Mesendoderm (in vitro differentiated cells): ENCODE measurements around the gene GYG1.
A peak's percentile ranks its signal among the peaks of the same experiment; 100 is the strongest.

Source experiments
- DNase-seq: peaks from one replicate; pipeline ENCODE4 v3.0.0; 2013
- H2AK5ac ChIP-seq: 2 replicates; pipeline ENCODE4 v1.6.1; 2013; ENCODE audit warnings: low read length, inconsistent platforms
- H2BK120ac ChIP-seq: 2 replicates; pipeline ENCODE4 v1.6.1; 2013; ENCODE audit warnings: low read depth, mild to moderate bottlenecking, low read length, moderate library complexity, mixed read lengths
- H2BK15ac ChIP-seq: replicated peaks from 2 replicates; pipeline ENCODE4 v1.6.1; 2013; ENCODE audit warnings: low read depth, mild to moderate bottlenecking, moderate library complexity
- H2BK5ac ChIP-seq: 2 replicates; pipeline ENCODE4 v1.6.1; 2013; ENCODE audit warnings: low read length, inconsistent platforms
- H3K18ac ChIP-seq: 2 replicates; pipeline ENCODE4 v1.6.1; 2013; ENCODE audit warnings: mild to moderate bottlenecking, low read length, mixed read lengths
- H3K23ac ChIP-seq: one replicate; pipeline ENCODE4 v1.6.1; 2013; ENCODE audit warnings: low read length
- H3K27ac ChIP-seq: 2 replicates; pipeline ENCODE4 v1.5.1; 2013; ENCODE audit warnings: low read depth, mild to moderate bottlenecking, inconsistent platforms, low read length, moderate library complexity
- H3K27me3 ChIP-seq: 2 replicates; pipeline ENCODE4 v1.6.1; 2013; ENCODE audit warnings: low read length, control low read depth, mild to moderate bottlenecking, inconsistent platforms; ENCODE audit not compliant: insufficient read depth, poor library complexity
- H3K36me3 ChIP-seq: 2 replicates; pipeline ENCODE4 v1.6.1; 2013; ENCODE audit warnings: low read length, inconsistent platforms; ENCODE audit not compliant: control insufficient read depth, insufficient read depth
- H3K4ac ChIP-seq: one replicate; pipeline ENCODE4 v1.6.1; 2013; ENCODE audit warnings: low read depth, mild to moderate bottlenecking, low read length, moderate library complexity
- H3K4me1 ChIP-seq: 2 replicates; pipeline ENCODE4 v1.6.1; 2013; ENCODE audit warnings: low read depth, low read length, inconsistent platforms; ENCODE audit not compliant: control insufficient read depth
- H3K4me2 ChIP-seq: 2 replicates; pipeline ENCODE4 v1.6.1; 2013; ENCODE audit warnings: low read length
- H3K4me3 ChIP-seq: 2 replicates; pipeline ENCODE4 v1.5.1; 2013; ENCODE audit warnings: mild to moderate bottlenecking, low read length
- H3K56ac ChIP-seq: one replicate; pipeline ENCODE4 v1.6.1; 2013; ENCODE audit warnings: low read length
- H3K79me1 ChIP-seq: 2 replicates; pipeline ENCODE4 v1.6.1; 2013; ENCODE audit warnings: low read length, inconsistent platforms
- H3K79me2 ChIP-seq: 2 replicates; pipeline ENCODE4 v1.6.1; 2013; ENCODE audit warnings: mild to moderate bottlenecking, low read length; ENCODE audit not compliant: control insufficient read depth, insufficient read depth
- H3K9ac ChIP-seq: 2 replicates; pipeline ENCODE4 v1.6.1; 2013; ENCODE audit warnings: low read length, inconsistent platforms
- H4K5ac ChIP-seq: one replicate; pipeline ENCODE4 v1.6.1; 2013; ENCODE audit warnings: low read length
- H4K8ac ChIP-seq: one replicate; pipeline ENCODE4 v1.6.1; 2013; ENCODE audit warnings: low read depth, mild to moderate bottlenecking, control low read depth, low read length, moderate library complexity
- WGBS: extraction: QIAGEN DNeasy Blood & Tissue Kit; methylation state at CpG from one replicate; pipeline ENCODE4 v1.1.7; 2013; ENCODE audit warnings: low lambda C conversion rate, missing lambda C conversion rate; ENCODE audit not compliant: insufficient coverage; ENCODE audit errors: extremely low coverage; 5-methylcytosine and 5-hydroxymethylcytosine counted together

The GYG1 gene

DNA sequence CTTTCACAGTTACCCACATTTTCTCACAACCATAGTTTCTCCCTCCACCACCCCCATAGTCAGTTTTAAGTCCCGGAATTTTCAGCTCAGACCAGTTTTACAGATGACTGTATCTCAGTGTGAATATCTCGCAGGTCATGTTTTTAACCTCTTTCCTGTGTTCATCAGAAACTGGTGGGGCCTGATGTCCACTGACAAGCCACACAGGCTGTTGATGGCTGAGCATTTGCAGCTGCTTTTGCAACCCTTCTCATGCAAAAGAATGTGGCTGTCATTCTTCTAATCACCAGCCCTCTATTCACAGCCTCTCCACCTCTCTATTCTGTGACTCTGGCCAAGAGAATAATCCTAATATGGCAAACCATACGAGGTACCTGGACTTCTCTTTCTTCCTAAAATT is 8.5 kb downstream of the GYG1 start:
- Histone ChIP-seq H3K27ac (no peak overlapping the region), H3K27me3 (no peaks in the 10 kb centered on the region)

DNA sequence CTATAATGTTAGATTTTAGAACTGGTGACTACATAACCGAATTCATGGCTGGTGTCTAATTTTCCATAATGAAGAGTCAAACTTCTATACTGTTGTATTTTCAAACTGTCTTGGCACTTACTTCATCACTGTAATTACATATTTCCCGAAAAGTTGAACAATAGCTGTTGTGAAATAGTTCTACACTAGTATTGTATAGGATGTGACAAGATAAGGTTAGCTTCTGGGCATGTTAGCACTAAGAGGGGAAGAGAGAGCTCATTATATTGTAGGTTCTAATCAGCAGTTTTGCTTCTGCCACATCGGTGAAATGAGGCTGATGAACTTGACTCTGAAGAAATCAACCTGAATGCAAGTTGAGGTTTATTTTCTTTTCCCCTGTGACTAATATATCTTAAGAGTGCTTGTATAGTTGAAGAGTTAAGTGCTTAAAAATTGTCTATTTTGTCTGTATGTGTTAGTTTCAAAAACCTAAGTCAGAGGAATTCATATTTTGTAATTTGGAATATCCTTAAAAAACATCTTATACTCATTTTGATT is 8.9 kb downstream of the GYG1 start:
- Histone ChIP-seq H2BK120ac (no peak overlapping the region), H3K9ac (no peak overlapping the region), H3K4me1 (peaks cover 6% of the 10 kb centered on the region), H3K23ac (no peak overlapping the region), H3K27ac (no peak overlapping the region), H4K5ac (no peak overlapping the region), H3K79me1 (no peaks in the 10 kb centered on the region), H2BK5ac (no peak overlapping the region), H3K36me3 (no peaks in the 10 kb centered on the region), H4K8ac (no peak overlapping the region), H3K4me2 (no peak overlapping the region), H2BK15ac (no peak overlapping the region), H3K4me3 (no peak overlapping the region), H3K27me3 (no peaks in the 10 kb centered on the region), H3K18ac (no peak overlapping the region), H2AK5ac (no peak overlapping the region), H3K4ac (no peak overlapping the region), H3K56ac (no peak overlapping the region), H3K79me2 (no peaks in the 10 kb centered on the region)
- DNase-seq = no peak
- no CpG with 5 or more reads among the region's 3 CpGs for WGBS

More for the DNA sequence above, 8.5 kb downstream of the GYG1 start:
- no peak overlapping the region for H3K4me3 ChIP-seq
- DNase-seq = no peak
- H3K79me2 ChIP-seq = no peaks in the 10 kb centered on the region
- H3K23ac ChIP-seq = no peak overlapping the region
- H2AK5ac ChIP-seq = no peak overlapping the region
- H2BK5ac ChIP-seq = no peak overlapping the region
- no peak overlapping the region for H4K5ac ChIP-seq
- no peak overlapping the region for H3K56ac ChIP-seq
- no CpG with 5 or more reads among the region's 3 CpGs for WGBS
- H3K4ac ChIP-seq = no peak overlapping the region
- H4K8ac ChIP-seq = no peak overlapping the region
- H3K18ac ChIP-seq = no peak overlapping the region
- H3K79me1 ChIP-seq = no peaks in the 10 kb centered on the region
- H3K9ac ChIP-seq = no peak overlapping the region
- H3K4me1 ChIP-seq = peaks cover 6% of the 10 kb centered on the region
- H3K4me2 ChIP-seq = no peak overlapping the region
- no peak overlapping the region for H2BK15ac ChIP-seq
- no peaks in the 10 kb centered on the region for H3K36me3 ChIP-seq
- no peak overlapping the region for H2BK120ac ChIP-seq

DNA sequence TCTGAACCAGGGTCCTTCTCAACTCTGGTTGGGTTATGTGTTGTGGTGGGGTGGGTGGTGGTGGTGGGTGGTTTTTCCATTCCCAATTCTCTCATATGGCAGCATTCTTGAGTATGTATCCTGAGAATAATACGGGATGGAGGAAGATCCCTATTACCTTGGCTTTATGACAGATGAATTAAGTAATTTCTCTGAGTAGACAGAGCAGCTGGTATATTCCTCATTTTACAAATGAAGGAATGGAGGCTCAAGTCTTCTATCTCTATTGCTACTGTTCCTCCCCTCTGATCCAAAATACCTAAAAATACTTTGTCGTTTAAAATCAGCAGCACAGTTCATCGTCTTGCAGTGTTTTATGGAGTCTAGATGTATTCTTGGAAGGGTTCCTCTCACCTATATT is 10.4 kb downstream of the GYG1 start:
- Histone ChIP-seq H3K56ac (no peak overlapping the region), H4K8ac (no peak overlapping the region), H2AK5ac (no peak overlapping the region), H3K36me3 (no peaks in the 10 kb centered on the region), H2BK120ac (no peak overlapping the region), H2BK15ac (no peak overlapping the region), H3K4me1 (peaks cover 6% of the 10 kb centered on the region), H4K5ac (no peak overlapping the region), H3K18ac (no peak overlapping the region), H3K79me1 (no peaks in the 10 kb centered on the region), H3K79me2 (no peaks in the 10 kb centered on the region), H3K23ac (no peak overlapping the region), H2BK5ac (no peak overlapping the region), H3K27ac (no peak overlapping the region), H3K27me3 (no peaks in the 10 kb centered on the region), H3K4me3 (no peak overlapping the region), H3K4ac (no peak overlapping the region), H3K9ac (no peak overlapping the region), H3K4me2 (no peak overlapping the region)
- no peak for DNase-seq
- WGBS = no CpG with 5 or more reads among the region's 3 CpGs

DNA sequence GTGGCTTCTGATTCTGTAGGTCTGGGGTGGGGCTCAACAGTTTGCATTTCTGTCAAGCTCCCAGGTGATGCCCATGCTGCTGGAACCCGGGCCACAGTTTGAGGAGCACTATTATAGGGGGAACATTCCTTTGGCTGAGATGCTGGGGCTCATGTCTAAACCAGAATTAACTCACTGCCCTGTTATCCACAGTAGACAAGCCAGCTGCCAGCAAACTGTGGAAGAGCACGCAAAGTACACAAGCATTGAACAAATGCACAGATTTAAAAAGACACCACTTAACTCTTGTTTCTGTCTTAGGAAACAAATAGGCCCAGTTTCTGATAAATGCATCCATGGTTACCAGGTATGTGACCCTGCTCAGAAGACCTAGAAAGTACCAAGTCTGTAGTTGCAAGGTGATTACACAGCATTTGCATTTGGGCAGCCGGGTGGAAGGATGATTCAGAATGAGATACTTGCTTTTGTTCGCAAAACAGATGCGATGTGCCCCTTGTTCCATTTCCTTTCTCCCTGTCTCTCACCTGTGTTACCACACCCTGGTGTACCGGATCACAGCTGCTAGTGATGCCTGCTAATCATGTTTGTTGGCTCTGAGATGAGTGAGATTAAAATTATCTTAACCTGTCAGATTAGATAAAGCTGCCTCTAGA is 12.4 kb downstream of the GYG1 start:
- DNase-seq = peak; percentile 70
- H3K4me2 ChIP-seq = no peak overlapping the region
- no peak overlapping the region for H2BK5ac ChIP-seq
- no peaks in the 10 kb centered on the region for H3K79me2 ChIP-seq
- no peak overlapping the region for H2BK15ac ChIP-seq
- H4K8ac ChIP-seq = no peak overlapping the region
- no peak overlapping the region for H2BK120ac ChIP-seq
- H3K9ac ChIP-seq = no peak overlapping the region
- H3K36me3 ChIP-seq = no peaks in the 10 kb centered on the region
- no peak overlapping the region for H4K5ac ChIP-seq
- no peaks in the 10 kb centered on the region for H3K27me3 ChIP-seq
- H3K23ac ChIP-seq = no peak overlapping the region
- H3K18ac ChIP-seq = no peak overlapping the region
- no peak overlapping the region for H3K27ac ChIP-seq
- no peak overlapping the region for H3K4ac ChIP-seq
- H3K4me1 ChIP-seq = peaks cover 6% of the 10 kb centered on the region
- no peak overlapping the region for H3K4me3 ChIP-seq
- no peak overlapping the region for H2AK5ac ChIP-seq
- no CpG with 5 or more reads among the region's 6 CpGs for WGBS
- H3K79me1 ChIP-seq = no peaks in the 10 kb centered on the region
- H3K56ac ChIP-seq = peak overlapping the region; percentile 61

DNA sequence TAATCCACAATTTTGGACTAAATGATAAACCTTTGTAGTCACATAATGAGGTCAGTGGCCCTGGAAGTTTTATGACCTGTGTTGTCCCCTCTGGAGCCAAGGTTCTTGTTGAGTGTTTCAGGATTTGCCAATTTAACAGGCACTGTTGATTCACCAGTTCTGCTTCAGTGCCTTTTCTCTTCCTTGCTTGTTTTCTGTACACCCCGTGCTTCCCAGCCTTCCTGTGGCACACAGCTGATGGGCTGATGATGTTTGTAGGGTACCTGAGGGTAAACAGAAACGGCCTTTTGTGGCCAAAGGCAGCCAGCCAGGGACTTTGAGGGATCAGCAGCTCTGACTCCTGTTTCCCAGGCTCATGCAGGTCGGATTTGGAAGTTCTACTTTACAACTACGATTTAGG is 13.3 kb downstream of the GYG1 start:
- no peak overlapping the region for H3K4me2 ChIP-seq
- H3K18ac ChIP-seq = no peak overlapping the region
- no peaks in the 10 kb centered on the region for H3K79me1 ChIP-seq
- no peak overlapping the region for H3K4ac ChIP-seq
- H3K27me3 ChIP-seq = no peaks in the 10 kb centered on the region
- H2BK15ac ChIP-seq = no peak overlapping the region
- no peak overlapping the region for H3K9ac ChIP-seq
- H3K56ac ChIP-seq = peak overlapping the region; percentile 36
- H3K27ac ChIP-seq = no peak overlapping the region
- no peak overlapping the region for H3K23ac ChIP-seq
- peak overlapping the region; percentile 27 for H2AK5ac ChIP-seq
- peaks cover 6% of the 10 kb centered on the region for H3K4me1 ChIP-seq
- no peak for DNase-seq
- no peak overlapping the region for H3K4me3 ChIP-seq
- H2BK120ac ChIP-seq = no peak overlapping the region
- H2BK5ac ChIP-seq = peak overlapping the region; percentile 7
- no CpG with 5 or more reads among the region's 4 CpGs for WGBS
- H3K79me2 ChIP-seq = no peaks in the 10 kb centered on the region
- no peak overlapping the region for H4K5ac ChIP-seq
- no peaks in the 10 kb centered on the region for H3K36me3 ChIP-seq
- H4K8ac ChIP-seq = no peak overlapping the region

DNA sequence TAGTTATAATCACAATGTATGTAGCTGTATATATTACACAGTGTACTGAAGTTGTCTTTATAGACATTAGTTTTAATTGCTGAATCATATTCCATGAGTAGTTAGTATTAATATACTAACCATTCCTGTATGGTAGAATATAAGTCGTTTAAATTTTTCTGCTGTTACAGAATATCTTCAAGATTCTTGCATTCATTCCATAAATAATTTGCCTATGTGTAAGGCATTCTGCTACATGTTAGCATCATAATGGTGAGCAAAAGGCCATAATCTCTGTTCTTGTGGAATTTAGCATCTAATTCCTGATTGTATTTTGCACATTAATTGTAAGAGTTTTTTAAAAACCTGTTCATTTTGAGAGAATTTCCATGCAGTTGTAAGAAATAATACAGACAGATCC is 14.1 kb downstream of the GYG1 start:
- Histone ChIP-seq H3K79me2 (no peaks in the 10 kb centered on the region), H3K9ac (no peak overlapping the region), H3K79me1 (no peaks in the 10 kb centered on the region), H3K56ac (no peak overlapping the region), H3K4me1 (peaks cover 6% of the 10 kb centered on the region), H3K27me3 (no peaks in the 10 kb centered on the region), H3K18ac (no peak overlapping the region), H3K23ac (no peak overlapping the region), H4K5ac (no peak overlapping the region), H2BK5ac (no peak overlapping the region), H3K4ac (no peak overlapping the region), H2BK120ac (no peak overlapping the region), H2BK15ac (no peak overlapping the region), H3K36me3 (no peaks in the 10 kb centered on the region), H3K4me2 (no peak overlapping the region), H3K4me3 (no peak overlapping the region), H3K27ac (no peak overlapping the region), H4K8ac (no peak overlapping the region), H2AK5ac (no peak overlapping the region)
- no peak for DNase-seq
- WGBS = no CpG with 5 or more reads among the region's 1 CpG
